Ovary (tissue), 3 donors: ENCODE measurements around the gene FBXL15.

Experiments
- CTCF ChIP-seq, 3 donors: fragments of 450-650 bp in 2 of 3; fragments of 200-600 bp in 1 of 3; IDR thresholded peaks; one replicate each; pipeline versions ENCODE4 v1.5.1 to v1.8.0; 2016 to 2022; ENCODE audit warnings: antibody characterized with exemption in 3 of 3, mild to moderate bottlenecking in 1 of 3
- POLR2A ChIP-seq: fragments of 450-650 bp; IDR thresholded peaks from one replicate; pipeline ENCODE4 v1.6.1; 2017; ENCODE audit warnings: antibody characterized with exemption, mild to moderate bottlenecking, moderate library complexity
- donor health status: DM: no; HTN: no; CAD: no.

GRCh38 chr10:102420714-102421506 is at the start of gene FBXL15:
- TF ChIP-seq CTCF (IDR thresholded peaks at IDR 0.05) (peak in 1 of 3 donors; percentile 16), POLR2A (no peak)
